ENCODE data around the gene GFPT2.

DNA sequence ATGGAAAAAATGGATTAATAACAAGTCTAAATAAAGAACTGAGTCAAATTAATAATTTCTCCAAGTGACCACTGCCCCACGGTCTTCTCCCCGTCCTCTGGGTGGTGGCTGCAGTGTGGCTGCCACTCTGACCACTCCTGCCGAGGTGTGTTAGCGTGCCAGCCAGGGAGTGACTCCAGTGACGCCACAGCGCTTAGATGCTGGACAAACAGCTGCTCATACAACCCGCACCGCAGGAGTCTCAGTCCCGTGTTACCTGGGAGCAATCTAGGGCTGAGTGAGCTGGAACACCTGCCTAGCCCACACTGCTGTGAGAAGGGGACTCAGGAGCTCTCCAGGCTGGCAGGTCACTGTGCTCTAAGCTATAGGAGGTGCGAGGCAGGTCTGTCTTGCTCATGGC, 71.4 kb downstream of the GFPT2 start:
- no peak for TF ChIP-seq SUZ12 (IDR thresholded peaks at IDR 0.05; ENCODE audit: extremely low read depth, insufficient read depth, insufficient read length)
- TF ChIP-seq ZNF274 (IDR thresholded peaks at IDR 0.05; ENCODE audit: low read depth, low read length): no peak
- no peak for TF ChIP-seq YY1 (IDR thresholded peaks at IDR 0.05; ENCODE audit: insufficient read depth, insufficient read length)

All from NT2/D1 (cell line).